ENCODE data around the gene TSPAN3. TPM values are rescaled to one million over a fixed set of nuclear protein-coding genes. Genes with fewer than 3 reads are reported as not detected.

TSPAN3 gene
- total RNA-seq, 1 donor from 2014 or later: 252 TPM

- no peak overlapping the region for H3K4me3 ChIP-seq (ENCODE audit: low read depth, low read length)
- no peaks in the 10 kb centered on the region for H3K36me3 ChIP-seq (ENCODE audit: control insufficient read depth, insufficient read depth, low read length)
- DNase-seq (ENCODE audit: low read depth): no peak
- H3K27me3 ChIP-seq (ENCODE audit: control insufficient read depth, insufficient read depth, low read length): no peaks in the 10 kb centered on the region
- TF ChIP-seq CTCF (IDR thresholded peaks at IDR 0.05; ENCODE audit: insufficient read depth, low read length, poor library complexity, severe bottlenecking): no peak
These were observed 18.4 kb downstream of the TSPAN3 start for GRCh38 chr15:77052556-77052955.

GRCh38 chr15:77048135-77048876, 22.6 kb downstream of the TSPAN3 start:
- no peak for DNase-seq (ENCODE audit: low read depth)
- Histone ChIP-seq H3K36me3 (ENCODE audit: control insufficient read depth, insufficient read depth, low read length) (peaks cover 4% of the 10 kb centered on the region), H3K4me3 (ENCODE audit: low read depth, low read length) (no peak overlapping the region), H3K27me3 (ENCODE audit: control insufficient read depth, insufficient read depth, low read length) (no peaks in the 10 kb centered on the region)
- no peak for TF ChIP-seq CTCF (IDR thresholded peaks at IDR 0.05; ENCODE audit: insufficient read depth, low read length, poor library complexity, severe bottlenecking)

- no peak overlapping the region for H3K4me3 ChIP-seq (ENCODE audit: low read depth, low read length)
- no peaks in the 10 kb centered on the region for H3K27me3 ChIP-seq (ENCODE audit: control insufficient read depth, insufficient read depth, low read length)
- no peak for TF ChIP-seq CTCF (IDR thresholded peaks at IDR 0.05; ENCODE audit: insufficient read depth, low read length, poor library complexity, severe bottlenecking)
- peaks cover 4% of the 10 kb centered on the region for H3K36me3 ChIP-seq (ENCODE audit: control insufficient read depth, insufficient read depth, low read length)
- DNase-seq (ENCODE audit: low read depth): no peak
These were observed 24.1 kb downstream of the TSPAN3 start for GRCh38 chr15:77046704-77047412.

- no peak for TF ChIP-seq CTCF (IDR thresholded peaks at IDR 0.05; ENCODE audit: insufficient read depth, low read length, poor library complexity, severe bottlenecking)
- Histone ChIP-seq H3K27me3 (ENCODE audit: control insufficient read depth, insufficient read depth, low read length) (no peaks in the 10 kb centered on the region), H3K36me3 (ENCODE audit: control insufficient read depth, insufficient read depth, low read length) (peaks cover 4% of the 10 kb centered on the region), H3K4me3 (ENCODE audit: low read depth, low read length) (no peak overlapping the region)
- no peak for DNase-seq (ENCODE audit: low read depth)
These were observed 24.9 kb downstream of the TSPAN3 start for GRCh38 chr15:77045985-77046384.

GRCh38 chr15:77044228-77045042, 26.5 kb downstream of the TSPAN3 start:
- no peak for DNase-seq (ENCODE audit: low read depth)
- H3K4me3 ChIP-seq (ENCODE audit: low read depth, low read length): no peak overlapping the region
- peaks cover 6% of the 10 kb centered on the region for H3K36me3 ChIP-seq (ENCODE audit: control insufficient read depth, insufficient read depth, low read length)
- no peaks in the 10 kb centered on the region for H3K27me3 ChIP-seq (ENCODE audit: control insufficient read depth, insufficient read depth, low read length)
- TF ChIP-seq CTCF (IDR thresholded peaks at IDR 0.05; ENCODE audit: insufficient read depth, low read length, poor library complexity, severe bottlenecking): no peak
